HepG2 (cell line): Measurements from ENCODE around the gene PANX1.

Experiments
- BCLAF1 ChIP-seq: fragments of 450-650 bp; IDR thresholded peaks from 2 replicates; pipeline ENCODE4 v1.6.1; 2017; ENCODE audit warnings: mild to moderate bottlenecking
- CTCF ChIP-seq: sonication (generic); formaldehyde crosslinking; IDR thresholded peaks from 2 replicates; pipeline ENCODE4 v1.5.0; 2020; ENCODE audit warnings: mild to moderate bottlenecking, missing genetic modification reagents, moderate library complexity
- EZH2 ChIP-seq: conservative IDR thresholded peaks from 2 replicates; pipeline ENCODE4 v1.6.1; 2012; ENCODE audit warnings: mild to moderate bottlenecking, low read depth, low read length, moderate library complexity
- IRF9 ChIP-seq: sonication (generic); formaldehyde crosslinking; IDR thresholded peaks from 2 replicates; pipeline ENCODE4 v1.8.0; 2022; ENCODE audit warnings: missing genetic modification reagents, mild to moderate bottlenecking, borderline replicate concordance
- TEAD3 ChIP-seq: optimal IDR thresholded peaks from 2 replicates; pipeline ENCODE3; 2016; ENCODE audit warnings: borderline replicate concordance
- ZNF264 ChIP-seq: sonication (generic); formaldehyde crosslinking; IDR thresholded peaks from 2 replicates; pipeline ENCODE4 v1.4.0; 2020; ENCODE audit warnings: missing genetic modification reagents

GRCh38 chr11:94134651-94135512 is 6.2 kb downstream of the PANX1 start:
- TF ChIP-seq CTCF (CRISPR knock-in tag) (no peak), TEAD3 (no peak), BCLAF1 (no peak), ZNF264 (CRISPR knock-in tag) (no peak), IRF9 (CRISPR knock-in tag) (no peak), EZH2 (no peak)
